ENCODE results near the gene WDR88.
A peak's percentile ranks its signal among the peaks of the same experiment; 100 is the strongest.
"Not testable (repeated sequence)": the region's sequence is repeated elsewhere in the genome, so short reads cannot be mapped to it uniquely, and the experiment has no call there.

Gene WDR88

DNA sequence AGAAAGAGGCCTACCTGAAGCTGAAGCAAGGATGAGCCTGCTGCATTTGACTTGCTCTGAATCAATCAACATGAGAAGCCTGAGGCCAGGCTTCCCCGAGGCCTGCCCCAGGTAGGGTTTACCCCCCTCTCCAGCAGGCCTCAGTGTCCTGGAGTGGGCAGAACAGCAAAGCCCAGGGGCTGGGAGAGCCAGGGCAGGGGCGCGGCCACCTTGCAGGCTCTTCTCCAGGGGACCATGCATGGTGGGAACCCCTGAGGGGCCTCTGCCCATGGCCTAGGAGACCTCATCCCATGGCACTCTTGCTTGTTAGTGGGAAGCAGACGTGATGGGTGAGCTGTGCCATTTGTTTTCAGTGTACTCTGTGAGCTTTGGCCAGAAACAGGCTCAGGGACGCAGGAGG lies 42.3 kb downstream of the WDR88 start:
- DNase-seq: no peak

DNA sequence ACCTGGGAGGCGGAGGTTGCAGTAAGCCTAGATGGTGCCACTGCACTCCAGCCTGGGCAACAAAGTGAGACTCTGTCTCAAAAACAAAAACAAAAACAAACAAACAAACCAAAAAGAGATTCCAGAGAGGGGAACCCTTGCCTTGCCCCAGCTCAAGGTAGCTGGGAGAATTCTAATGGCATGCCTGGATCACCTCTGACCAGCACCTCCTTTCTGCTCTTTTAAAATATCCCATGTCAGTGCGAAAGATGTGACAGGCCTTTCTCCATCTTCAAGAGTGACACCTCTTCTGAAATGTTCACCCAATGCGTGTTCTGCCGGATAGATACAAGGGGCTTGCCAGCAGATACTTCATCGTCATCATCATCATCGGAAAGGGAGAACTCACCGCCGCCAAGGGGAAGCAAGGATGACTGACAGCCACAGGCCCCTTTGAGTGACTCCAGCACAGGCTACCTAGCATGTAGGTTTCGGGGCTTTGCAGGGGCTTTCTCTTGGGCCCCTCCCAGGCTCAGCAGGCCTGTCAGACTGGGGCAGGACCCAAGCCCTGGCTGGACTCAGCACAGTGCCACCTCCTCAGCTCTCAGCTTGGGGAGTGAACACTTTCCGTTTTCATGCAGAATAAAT lies 43.4 kb downstream of the WDR88 start:
- DNase-seq: no peak

DNA sequence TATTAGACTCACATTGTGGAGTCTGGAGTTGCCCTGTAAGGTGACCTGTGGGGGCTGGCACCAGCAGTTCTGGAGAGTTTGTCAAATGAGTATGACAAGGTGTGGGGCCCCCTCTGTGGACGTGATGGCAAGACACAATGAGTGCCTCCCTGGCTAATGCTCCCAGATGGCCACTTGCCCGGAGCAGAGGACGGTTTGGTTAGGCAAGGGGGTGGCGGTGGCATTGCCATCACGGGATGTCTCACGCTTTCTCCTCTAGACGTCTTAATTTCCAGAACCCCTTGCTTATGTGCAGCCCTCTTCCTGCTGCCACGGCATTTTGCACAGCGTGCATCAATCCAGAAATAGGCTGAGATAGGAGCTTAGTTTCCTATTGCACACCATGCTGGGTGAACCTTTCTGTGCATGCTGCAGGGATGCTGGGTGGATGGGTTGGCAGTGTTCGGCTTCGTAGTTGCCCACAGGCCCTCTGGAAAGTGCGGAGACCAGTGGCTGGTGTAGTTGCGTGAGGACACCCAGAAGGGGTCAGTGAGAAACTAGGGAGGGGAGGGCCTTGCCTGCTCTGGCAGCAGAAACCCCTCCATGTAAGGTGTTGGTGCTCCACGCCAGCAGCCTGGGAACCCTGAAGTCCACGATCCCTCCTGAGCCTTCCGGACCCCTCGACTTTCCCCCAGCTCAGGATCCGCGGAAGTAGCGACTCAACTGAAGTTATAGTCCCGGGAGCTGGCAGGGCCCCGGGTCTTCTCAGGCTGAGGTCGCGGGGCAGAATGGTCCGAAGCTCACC lies 44.2 kb downstream of the WDR88 start:
- DNase-seq: peak; percentile 16

DNA sequence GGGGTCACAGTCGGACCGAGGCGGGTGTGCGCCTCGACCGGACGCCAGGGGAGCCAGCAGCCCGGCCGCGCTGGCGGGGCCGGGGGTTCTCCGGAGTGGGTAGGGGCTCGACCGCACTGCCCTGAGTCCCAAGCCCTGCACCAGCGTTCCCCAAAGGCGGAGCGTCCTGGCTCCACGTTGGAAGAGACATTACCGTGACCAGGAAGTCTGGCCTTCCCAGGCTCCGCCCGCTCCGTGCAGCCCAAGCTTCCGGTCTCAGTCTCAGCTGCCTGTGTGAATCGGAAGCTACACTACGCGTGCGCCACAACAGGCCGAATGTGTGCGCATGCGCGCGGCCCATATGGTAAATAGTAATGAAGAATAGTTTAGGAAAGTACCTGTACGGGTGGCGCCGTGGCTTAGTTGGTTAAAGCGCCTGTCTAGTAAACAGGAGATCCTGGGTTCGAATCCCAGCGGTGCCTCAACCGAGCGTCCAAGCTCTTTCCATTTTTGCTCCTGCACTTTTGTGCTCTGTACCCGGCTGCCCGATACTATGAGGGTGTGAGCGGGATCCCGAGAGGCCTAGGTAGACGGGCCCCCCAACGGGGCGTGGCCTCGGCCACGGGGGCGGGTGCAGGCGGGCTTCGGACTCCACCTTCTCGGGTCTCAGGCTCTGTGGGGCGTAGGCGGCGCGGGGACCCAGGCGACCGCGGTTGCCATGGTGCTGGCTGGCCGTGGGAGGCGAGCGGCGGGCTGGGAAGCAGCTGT lies 44.9 kb downstream of the WDR88 start:
- peak; percentile 95 for DNase-seq

DNA sequence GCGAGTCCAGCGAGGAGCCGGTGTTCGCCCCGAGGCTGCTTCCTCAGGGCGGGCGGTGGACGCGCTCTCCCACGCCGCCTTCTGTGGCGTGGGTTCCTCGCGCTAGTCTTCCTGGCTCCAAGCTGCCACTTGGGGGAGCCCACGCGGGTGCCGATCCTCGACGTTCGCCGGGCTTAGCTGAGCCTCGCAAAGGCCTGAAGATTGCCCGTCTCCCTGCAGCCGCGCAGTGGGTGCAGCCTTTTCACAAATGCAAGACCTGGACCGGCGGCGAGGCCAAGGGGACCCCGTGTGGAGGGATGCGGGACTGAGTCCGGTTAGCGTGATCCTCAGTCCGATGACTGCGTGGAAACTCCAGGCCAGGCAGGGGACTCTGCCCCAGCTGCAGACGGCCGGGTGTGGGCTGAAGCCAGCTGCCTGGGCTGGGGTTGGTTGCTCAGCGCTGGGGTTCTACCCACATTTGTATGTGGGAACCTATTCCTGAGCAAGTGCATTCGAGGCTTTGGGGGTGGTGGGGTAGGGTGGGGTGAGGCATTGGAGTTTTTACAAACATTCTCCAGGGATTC lies 45.6 kb downstream of the WDR88 start:
- DNase-seq: no peak

DNA sequence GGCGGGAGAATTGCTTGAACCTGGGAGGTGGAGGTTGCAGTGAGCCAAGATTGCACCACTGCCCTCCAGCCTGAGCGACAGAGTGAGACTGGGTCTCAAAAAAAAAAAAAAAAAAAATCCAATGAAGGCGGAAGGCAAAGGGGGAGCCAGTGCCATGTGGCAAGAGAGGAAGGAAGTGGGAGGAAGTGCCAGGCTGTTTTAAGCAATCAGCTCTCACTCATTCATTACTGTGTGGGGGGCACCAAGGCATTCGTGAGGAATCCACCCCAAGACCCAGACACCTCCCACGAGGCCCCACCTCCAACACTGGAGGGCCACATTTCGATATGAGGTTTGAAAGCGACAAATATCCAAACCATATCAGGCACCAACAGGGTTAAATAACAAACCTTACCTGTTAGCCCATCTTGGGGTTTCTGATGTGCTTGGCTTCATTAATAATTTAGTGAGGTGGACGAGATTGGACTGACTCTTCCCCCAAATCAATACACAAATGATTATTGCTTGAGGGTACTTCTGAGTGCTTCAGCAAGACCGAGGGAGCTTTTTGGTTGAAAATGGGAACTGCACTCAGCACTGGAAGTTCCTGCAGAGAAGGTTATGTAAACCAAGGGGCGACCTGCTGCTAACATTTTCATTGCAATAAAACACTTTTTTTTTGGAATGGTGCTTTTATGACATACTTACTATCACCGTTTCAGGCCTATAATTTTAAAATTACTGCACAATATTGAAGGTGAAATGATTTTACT lies 54.7 kb downstream of the WDR88 start:
- DNase-seq: no peak

DNA sequence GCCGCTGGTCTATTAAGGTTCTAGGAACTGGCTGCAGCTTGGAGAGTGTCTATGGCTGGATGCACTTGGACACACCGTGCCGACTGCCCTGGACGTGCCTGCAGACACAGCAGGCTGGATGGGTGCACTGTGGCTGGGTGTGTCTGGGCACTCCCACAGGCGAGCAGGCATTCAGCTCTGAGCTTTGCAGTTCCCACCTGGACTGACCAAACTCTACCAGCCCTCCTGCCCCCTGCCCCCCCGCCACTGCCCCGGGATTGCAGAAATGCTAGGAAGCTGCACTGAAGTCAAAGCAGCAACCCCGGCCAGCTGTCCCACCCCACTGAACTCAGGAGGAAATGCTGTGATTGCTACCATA lies 55.2 kb downstream of the WDR88 start:
- no peak for DNase-seq

DNA sequence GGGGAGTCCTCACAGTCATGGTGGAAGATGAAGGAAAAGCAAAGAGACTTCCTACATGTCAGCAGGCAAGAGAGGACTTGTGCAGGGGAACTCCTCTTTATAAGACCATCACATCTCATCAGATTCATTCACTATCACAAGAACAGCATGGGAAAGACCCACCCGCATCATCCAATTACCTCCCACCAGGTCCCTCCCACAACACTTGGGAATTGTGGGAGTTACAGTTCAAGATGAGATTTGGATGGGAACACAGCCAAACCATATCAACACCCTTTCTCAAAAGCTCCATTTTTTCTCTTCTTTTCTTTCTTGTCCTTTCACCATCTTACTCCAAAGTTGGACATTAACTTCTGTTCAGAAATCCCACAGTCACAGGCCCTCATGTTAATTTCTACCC lies 57.5 kb downstream of the WDR88 start:
- no peak for DNase-seq

DNA sequence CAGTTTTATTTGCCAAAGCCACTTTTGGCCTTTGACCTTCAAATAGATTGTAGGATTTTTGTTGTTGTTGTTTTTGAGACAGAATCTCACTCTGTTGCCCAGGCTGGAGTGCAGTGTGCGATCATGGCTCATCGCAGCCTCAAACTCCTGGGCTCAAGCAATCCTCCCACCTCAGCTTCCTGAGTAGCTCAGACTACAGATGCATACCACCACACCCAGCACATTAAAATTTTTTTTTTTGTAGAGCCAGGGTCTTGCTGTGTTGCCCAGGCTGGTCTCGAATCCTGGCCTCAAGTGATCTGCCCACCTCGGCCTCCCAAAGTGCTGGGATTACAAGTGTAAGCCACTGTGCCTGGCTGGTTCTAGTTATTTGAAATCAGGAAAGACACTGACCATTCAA lies 59.2 kb downstream of the WDR88 start:
- not testable (repeated sequence) for DNase-seq

DNA sequence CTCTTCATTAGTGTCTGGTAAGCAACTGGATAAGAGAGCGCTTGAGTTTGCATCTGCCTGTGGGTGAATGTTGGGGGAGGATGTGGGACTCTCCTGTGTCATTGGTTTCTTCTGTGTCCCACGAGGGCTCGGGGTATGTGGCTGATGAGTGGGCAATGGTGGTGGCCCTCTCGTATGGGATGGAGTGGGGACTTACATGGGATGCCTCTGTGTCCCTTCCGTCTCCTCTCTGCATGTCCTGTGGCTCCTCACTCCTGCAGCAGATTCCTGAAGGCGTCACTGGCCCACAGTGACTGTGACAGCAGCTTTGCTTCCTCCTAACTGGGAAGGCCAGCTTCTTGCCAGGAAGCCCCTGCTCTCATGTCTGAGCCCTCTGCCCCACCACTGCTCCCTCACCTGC lies 59.6 kb downstream of the WDR88 start:
- DNase-seq: no peak

DNA sequence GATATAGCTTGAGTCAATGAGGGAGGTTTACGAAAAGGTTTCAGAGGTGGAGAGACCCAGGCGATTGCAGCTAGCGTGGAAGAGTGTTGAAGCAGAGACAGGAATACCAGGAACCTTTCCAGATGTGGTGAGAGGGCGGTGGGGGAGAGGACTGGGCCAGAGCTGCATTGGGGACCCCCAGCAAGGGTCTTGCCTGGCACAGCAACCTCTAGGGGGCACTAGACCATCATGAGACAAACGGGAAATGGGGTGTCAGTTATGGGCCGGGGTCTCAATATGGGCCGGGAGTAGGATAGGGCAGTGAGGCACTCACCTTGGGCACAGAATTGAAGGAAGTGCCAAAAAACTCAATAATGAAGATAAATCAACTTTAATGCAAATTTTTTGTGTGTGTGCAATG lies 60.1 kb downstream of the WDR88 start:
- DNase-seq: no peak

DNA sequence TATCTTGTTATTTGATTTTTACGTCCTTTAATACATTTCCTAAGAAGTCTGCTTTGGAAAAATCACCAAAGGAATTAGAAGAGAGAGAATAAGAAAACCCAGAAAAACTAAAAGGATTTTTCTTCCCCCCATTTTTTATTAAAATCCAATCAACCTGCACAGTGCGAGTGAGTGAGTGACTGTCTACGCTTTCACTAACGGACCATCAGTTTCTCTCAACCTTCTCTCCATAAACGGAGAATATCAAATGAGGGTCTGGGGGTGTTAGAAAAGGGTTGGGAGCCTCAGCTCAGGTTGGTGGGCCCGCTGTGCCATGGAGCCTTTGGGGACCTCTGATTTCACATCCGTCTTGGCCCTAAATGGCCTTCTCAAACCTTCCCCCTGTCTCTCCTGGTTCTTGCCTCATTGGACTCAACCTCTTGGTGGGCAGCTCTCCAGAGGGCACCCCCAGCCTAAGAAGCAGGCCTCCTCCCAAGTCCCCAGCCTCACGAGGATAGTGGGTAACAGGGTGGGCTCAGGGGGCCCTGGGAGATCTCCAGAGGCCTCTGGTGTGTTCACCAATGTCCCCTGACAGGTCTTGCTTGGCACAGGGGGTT lies 61.5 kb downstream of the WDR88 start:
- no peak for DNase-seq

DNA sequence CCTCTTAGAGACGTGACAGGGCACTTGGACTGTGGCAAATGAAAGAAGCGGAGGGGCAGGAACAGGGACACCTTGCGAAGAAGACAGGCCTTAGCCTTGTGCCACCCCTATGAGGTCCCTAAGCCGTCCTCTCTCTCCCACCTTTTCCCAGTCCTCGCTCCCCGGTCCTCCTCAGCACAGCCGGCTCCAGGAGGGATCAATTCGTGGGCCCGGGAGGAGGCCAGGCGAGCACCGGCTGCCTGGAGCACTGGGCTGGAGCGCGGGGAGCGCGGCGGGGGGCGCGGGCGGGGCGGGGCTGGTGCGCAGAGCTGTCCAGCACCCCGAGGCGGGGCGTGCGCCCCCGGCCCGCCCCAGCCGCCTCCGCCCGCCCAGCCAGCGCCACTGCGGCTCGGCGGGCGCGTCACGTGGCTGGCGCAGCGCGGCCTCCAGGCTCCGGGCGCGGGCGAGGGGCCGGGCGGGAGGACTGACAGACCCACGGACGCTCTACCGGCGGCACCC lies 62.0 kb downstream of the WDR88 start, which contains the start of gene LRP3:
Gene LRP3 (plus strand): TSS at position 466 of the 498 bp plus-strand sequence. CDS start 456 bp downstream, outside the sequence.
- no peak for DNase-seq

DNA sequence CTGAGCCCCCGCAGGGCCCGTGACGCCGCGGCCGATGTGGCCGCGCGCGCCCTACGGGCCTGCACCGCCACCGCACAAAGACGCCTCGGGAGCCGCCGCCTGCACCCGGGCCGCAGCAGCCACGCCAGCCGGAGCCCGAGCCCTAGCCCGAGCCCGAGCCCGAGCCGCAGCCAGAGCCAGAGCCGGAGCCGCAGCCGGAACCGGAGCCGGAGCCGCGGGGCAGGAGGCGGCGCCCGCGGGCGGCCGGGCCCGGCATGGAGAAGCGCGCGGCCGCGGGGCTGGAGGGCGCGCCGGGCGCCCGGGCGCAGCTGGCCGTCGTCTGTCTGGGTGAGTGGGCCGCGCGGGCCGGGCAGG lies 62.6 kb downstream of the WDR88 start:
- no peak for DNase-seq

DNA sequence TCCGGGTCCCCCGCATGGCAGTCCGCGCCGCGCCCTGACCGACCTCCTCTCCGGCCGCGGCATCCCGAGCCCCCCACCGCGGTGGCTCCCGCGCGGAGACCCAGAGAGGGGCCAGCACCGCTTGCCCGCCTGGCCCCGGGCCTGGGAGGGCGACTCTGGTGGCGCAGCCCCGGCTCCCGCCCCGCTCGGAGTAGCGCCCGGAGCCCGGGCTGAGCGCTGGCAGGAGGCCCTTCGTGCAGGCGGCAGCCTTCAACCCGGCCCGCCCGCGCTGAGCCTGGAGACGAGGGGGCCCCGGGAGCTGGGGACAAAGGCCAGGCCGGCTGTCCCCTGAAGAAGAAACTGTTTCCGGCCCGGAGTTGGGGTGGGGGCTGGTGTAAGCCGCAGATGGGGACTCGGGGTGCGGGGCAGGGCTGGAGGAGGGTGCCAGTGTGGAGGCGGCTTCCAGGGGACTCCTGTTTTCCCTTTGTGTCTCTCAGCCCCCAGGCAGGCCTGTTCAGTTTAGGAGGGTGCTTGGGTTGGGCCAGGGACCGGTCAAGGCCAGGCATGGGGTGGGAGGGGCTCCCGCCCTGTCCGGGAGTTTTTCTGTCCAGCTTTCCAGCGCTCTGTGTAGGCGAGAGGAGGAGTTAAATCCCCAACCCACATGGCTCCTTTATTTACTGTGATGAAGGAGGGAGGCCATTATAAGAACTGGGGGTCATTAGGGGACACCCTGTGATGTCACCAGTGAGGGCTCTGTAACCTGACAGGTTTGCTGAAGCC lies 63.2 kb downstream of the WDR88 start:
- DNase-seq: no peak

DNA sequence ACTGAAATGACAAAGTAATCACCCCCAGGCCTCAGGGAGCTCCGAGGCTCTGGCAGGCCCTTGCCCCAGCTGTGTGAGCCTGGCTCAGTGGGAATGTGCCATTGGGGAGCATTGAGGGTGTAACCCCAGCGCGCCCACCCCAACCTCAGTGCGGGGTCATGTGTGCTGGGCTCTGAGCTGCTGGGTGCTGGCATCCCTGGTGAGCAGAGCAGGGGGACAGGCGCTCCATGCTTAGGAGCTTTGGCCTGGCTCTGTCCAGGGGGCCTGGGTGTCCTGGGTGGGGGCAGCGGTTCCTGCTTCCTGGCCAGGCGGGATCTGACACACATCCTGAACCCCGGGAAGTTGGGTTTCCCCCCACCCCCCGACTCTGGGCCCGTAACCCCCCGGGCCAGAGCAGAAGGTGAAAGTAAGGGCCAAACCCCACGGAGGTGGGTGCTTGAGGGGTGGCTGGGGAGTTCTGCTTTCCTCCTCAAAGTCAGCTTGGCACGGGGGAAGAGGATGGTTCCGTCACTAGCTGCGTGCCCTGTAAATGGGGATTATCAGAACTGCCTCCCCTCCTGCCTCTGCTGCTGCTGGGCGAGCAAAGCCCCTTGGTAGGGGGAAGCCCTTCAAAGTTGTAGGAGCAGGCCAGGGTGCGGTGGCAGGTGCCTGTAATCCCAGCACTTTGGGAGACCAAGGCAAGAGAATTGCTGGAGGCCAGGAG lies 63.9 kb downstream of the WDR88 start:
- no peak for DNase-seq

DNA sequence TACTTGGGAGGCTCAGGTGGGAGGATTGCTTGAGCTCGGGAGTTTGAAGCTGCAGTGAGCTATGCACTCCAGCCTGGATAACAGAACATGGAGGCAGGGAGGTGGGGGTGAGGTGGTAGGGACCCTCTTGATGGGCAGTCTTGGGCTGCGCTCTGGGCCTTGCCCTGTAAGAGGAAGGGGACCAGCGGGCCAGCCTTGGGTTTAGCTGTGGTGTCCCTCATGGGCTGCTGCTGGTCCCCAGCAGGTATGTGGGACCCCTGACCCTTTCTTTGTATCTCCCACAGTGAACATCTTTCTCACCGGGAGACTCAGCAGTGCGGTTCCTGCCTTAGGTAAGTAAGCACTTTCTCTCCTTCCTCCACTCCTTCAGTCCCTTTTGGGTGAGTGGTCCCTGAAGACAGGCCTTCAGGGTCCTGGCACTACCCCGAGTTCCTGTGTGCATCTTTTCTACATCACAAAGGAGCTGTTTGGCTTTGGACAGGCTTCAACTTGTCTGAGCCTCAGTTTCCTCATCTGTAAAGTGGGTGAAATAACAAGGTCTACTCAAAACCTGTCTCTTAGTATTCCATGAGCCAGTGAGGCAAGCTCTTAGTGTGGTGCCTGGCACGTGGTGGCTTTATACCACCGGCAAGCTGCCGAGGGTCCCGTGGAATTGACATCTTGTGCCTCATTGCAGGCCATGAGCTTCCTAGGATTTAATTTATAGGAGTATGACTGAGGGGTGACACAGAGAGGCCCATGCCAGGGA lies 64.7 kb downstream of the WDR88 start:
- no peak for DNase-seq

DNA sequence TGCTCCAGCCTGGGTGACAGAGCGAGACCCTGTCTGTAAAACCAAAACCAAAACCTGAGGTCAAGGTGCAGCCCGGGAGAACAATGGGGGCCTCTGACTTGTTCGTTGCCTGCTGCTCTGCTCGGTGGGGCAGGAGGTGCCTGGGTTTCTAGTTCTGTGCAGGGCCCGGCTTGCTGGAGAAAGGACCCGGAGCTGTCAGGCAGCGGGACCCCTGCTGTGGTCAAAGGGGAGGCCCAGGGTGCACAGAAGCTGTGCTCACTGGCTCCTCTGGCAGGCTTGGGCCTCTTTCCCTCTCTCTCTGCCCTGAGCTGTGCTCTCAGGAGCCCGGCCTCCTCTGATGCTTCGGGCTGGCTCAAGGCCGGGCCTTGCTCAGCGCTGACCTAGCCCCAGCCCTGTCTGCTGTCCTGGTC lies 65.7 kb downstream of the WDR88 start:
- DNase-seq: no peak

DNA sequence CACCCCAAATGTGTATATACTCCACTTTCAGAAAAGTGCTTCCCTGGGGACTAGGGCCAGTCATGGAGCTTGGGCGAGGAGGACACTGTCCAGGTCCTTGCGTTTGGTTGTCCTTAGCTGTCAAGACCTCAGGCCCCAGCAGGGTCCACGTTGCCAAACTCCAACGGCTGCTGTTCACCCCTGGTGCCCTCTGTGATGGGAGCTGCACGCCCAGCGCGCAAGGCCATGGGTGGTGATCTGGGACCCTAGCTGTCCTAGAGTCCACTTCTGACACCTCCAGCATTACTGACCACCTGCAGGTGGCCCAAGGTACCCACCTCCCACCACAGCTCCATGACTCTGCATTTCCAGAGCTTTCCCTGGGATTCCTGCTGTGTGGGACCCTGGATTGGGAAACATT lies 66.3 kb downstream of the WDR88 start:
- no peak for DNase-seq
